SK-N-SH (cell line): ENCODE measurements around the gene ERC1. TPM values are rescaled to one million over a fixed set of nuclear protein-coding genes. Genes with fewer than 3 reads are reported as not detected.

Experiments
- CTCF ChIA-PET: fragments of 300-600, 350-600 bp; formaldehyde crosslinking; extraction: SDS; loops from one replicate; lab custom pipeline; 2021; lab: Yijun Ruan, JAX
- POLR2A ChIA-PET: fragments of 350-600 bp; sonication (Branson Sonifier 250); formaldehyde crosslinking; extraction: SDS; loops from one replicate; lab custom pipeline; 2020; ENCODE audit warnings: antibody characterized with exemption, inconsistent platforms; lab: Yijun Ruan, JAX
- DNase-seq: peaks from one replicate; pipeline ENCODE4 v3.0.0; 2012
- H2AFZ ChIP-seq: fragments of 200-600 bp; sonication (generic); 2 replicates; pipeline ENCODE4 v1.8.1; 2016; ENCODE audit warnings: antibody characterized with exemption, mild to moderate bottlenecking, low read depth
- H3F3A ChIP-seq: fragments of 200-600 bp; sonication (generic); replicated peaks from 2 replicates; pipeline ENCODE3; 2016; ENCODE audit warnings: antibody characterized with exemption, mild to moderate bottlenecking; ENCODE audit not compliant: insufficient read depth
- H3K27ac ChIP-seq, 2 experiments: fragments of 200-500 bp in 1 of 2; fragments of 200-600 bp in 1 of 2; sonication (Bioruptor generic) in 1 of 2; sonication (generic), shearing (Covaris generic) in 1 of 2; 2 replicates each; pipeline versions ENCODE4 v1.5.1 to v1.6.1; 2014 to 2016; ENCODE audit warnings: low read depth in 2 of 2, inconsistent platforms in 1 of 2, low read length in 1 of 2, mild to moderate bottlenecking in 1 of 2, mixed read lengths in 1 of 2
- H3K27me3 ChIP-seq: fragments of 200-600 bp; sonication (generic), shearing (Covaris generic); 2 replicates; pipeline ENCODE4 v1.6.1; 2016; ENCODE audit warnings: mixed run types; ENCODE audit not compliant: insufficient read depth
- H3K36me3 ChIP-seq, 2 experiments: fragments of 200-500 bp in 1 of 2; fragments of 200-600 bp in 1 of 2; sonication (Bioruptor generic) in 1 of 2; sonication (generic) in 1 of 2; replicated peaks in 1 of 2; 2 replicates each; pipeline versions ENCODE3 to v1.5.1; 2014 to 2016; ENCODE audit warnings: low read length in 1 of 2, mild to moderate bottlenecking in 1 of 2; ENCODE audit not compliant: insufficient read depth in 2 of 2, control insufficient read depth in 1 of 2
- H3K4me1 ChIP-seq, 2 experiments: fragments of 200-500 bp in 1 of 2; fragments of 200-600 bp in 1 of 2; sonication (Bioruptor generic) in 1 of 2; sonication (generic), shearing (Covaris generic) in 1 of 2; 2 replicates each; pipeline versions ENCODE4 v1.5.1 to v1.6.1; 2014 to 2016; ENCODE audit warnings: low read depth in 1 of 2, low read length in 1 of 2, mixed run types in 1 of 2; ENCODE audit not compliant: insufficient read depth in 2 of 2, control insufficient read depth in 1 of 2
- H3K4me2 ChIP-seq: fragments of 200-600 bp; sonication (generic), shearing (Covaris generic); 2 replicates; pipeline ENCODE4 v1.6.1; 2017; ENCODE audit warnings: mixed run types
- H3K4me3 ChIP-seq, 2 experiments: fragments of 200-500 bp in 1 of 2; fragments of 200-600 bp in 1 of 2; sonication (Bioruptor generic) in 1 of 2; sonication (generic), shearing (Covaris generic) in 1 of 2; 2 replicates each; pipeline versions ENCODE4 v1.5.1 to v1.8.1; 2014 to 2016; ENCODE audit warnings: low read depth in 2 of 2, inconsistent platforms in 1 of 2, low read length in 1 of 2, mild to moderate bottlenecking in 1 of 2, mixed read lengths in 1 of 2, moderate library complexity in 1 of 2
- H3K79me2 ChIP-seq: fragments of 200-600 bp; sonication (generic); 2 replicates; pipeline ENCODE4 v1.8.1; 2017; ENCODE audit warnings: mild to moderate bottlenecking; ENCODE audit not compliant: insufficient read depth
- H3K9ac ChIP-seq: fragments of 200-600 bp; sonication (generic); 2 replicates; pipeline ENCODE4 v1.6.1; 2017; ENCODE audit warnings: mixed run types
- H3K9me2 ChIP-seq: fragments of 200-600 bp; sonication (generic); 2 replicates; pipeline ENCODE4 v1.6.1; 2017; ENCODE audit warnings: mixed run types
- H3K9me3 ChIP-seq: fragments of 200-600 bp; sonication (generic); 2 replicates; pipeline ENCODE4 v1.6.1; 2017; ENCODE audit warnings: mixed run types, mild to moderate bottlenecking, moderate library complexity
- H4K20me1 ChIP-seq: fragments of 200-600 bp; sonication (generic); 2 replicates; pipeline ENCODE4 v1.6.1; 2017; ENCODE audit warnings: mild to moderate bottlenecking, mixed run types; ENCODE audit not compliant: insufficient read depth
- CHD2 ChIP-seq: fragments of 150-350 bp; IDR thresholded peaks from 2 replicates; pipeline ENCODE4 v1.6.1; 2018; ENCODE audit warnings: low read length; ENCODE audit not compliant: partially characterized antibody
- ELF1 ChIP-seq: IDR thresholded peaks from 2 replicates; pipeline ENCODE4 v1.4.0; 2012
- EZH2phosphoT487 ChIP-seq: fragments of 200-600 bp; sonication (generic); IDR thresholded peaks from 2 replicates; pipeline ENCODE4 v1.6.1; 2017; ENCODE audit warnings: low read depth, mixed run types, mild to moderate bottlenecking, antibody characterized with exemption, moderate library complexity, borderline replicate concordance
- FOXJ3 ChIP-seq: sonication (generic); formaldehyde crosslinking; IDR thresholded peaks from 2 replicates; pipeline ENCODE4 v1.5.1; 2020; ENCODE audit warnings: mild to moderate bottlenecking, missing genetic modification reagents
- IRF3 ChIP-seq: fragments of 150-350 bp; IDR thresholded peaks from 2 replicates; pipeline ENCODE4 v1.6.1; 2016; ENCODE audit warnings: mild to moderate bottlenecking, low read depth, low read length
- JUND ChIP-seq: IDR thresholded peaks from 2 replicates; pipeline ENCODE4 v1.4.0; 2012
- MAX ChIP-seq: IDR thresholded peaks from 2 replicates; pipeline ENCODE4 v1.4.0; 2012; ENCODE audit warnings: low read depth
- MEF2A ChIP-seq: IDR thresholded peaks from 2 replicates; pipeline ENCODE4 v1.4.0; 2012; ENCODE audit warnings: low read depth, borderline replicate concordance
- PBX3 ChIP-seq: IDR thresholded peaks from 2 replicates; pipeline ENCODE4; 2012
- RAD21 ChIP-seq: IDR thresholded peaks from 2 replicates; pipeline ENCODE4 v1.6.1; 2012; ENCODE audit warnings: mild to moderate bottlenecking, low read length
- REST ChIP-seq: IDR thresholded peaks from 2 replicates; pipeline ENCODE4 v1.6.1; 2012; ENCODE audit warnings: mild to moderate bottlenecking, low read depth, low read length, moderate library complexity
- YY1 ChIP-seq: IDR thresholded peaks from 2 replicates; pipeline ENCODE4 v1.4.0; 2012; ENCODE audit warnings: low read depth, mild to moderate bottlenecking
- ZBTB33 ChIP-seq: IDR thresholded peaks from 2 replicates; pipeline ENCODE4 v1.4.0; 2012; ENCODE audit warnings: low read depth, borderline replicate concordance
- WGBS: methylation state at CpG from one replicate; pipeline ENCODE4 v1.1.6; 2017; ENCODE audit warnings: low lambda C conversion rate; 5-methylcytosine and 5-hydroxymethylcytosine counted together
- polyA plus RNA-seq, 3 experiments: library from polyadenylated mRNA; depleted of rRNA; stranded (reverse); fragments of >200 nt; gene quantifications; 2 replicates each; pipeline ENCODE4 v1.2.3, GENCODE V29; 2012

Gene ERC1
- polyA plus RNA-seq, 1 of the 3 experiments (the other 2 are of a cell fraction) = 7.5 TPM

- Histone ChIP-seq H3K9me3 (peaks cover 5% of the 10 kb centered on the region; the same call in 1 of the 2 replicates), H3K27ac (no peak overlapping the region), H3K79me2 (peaks cover 22% of the 10 kb centered on the region), H3K27me3 (no peaks in the 10 kb centered on the region), H4K20me1 (no peaks in the 10 kb centered on the region), H3F3A (no peaks in the 10 kb centered on the region), H3K36me3 (peaks cover 0 to 18% of the 10 kb centered on the region in 2 experiments), H3K9ac (no peak overlapping the region), H3K9me2 (no peaks in the 10 kb centered on the region; the same call in 1 of the 2 replicates), H3K4me2 (no peak overlapping the region), H3K4me3 (no peak overlapping the region), H2AFZ (no peak overlapping the region), H3K4me1 (no peaks in the 10 kb centered on the region)
- ChIA-PET POLR2A (no interaction called here), CTCF (interaction anchor here (2.2 kb wide), 1 partner anchor 14 kb away, joined by 5 read pairs; no protein-coding TSS in a partner anchor)
- no peak for DNase-seq
- TF ChIP-seq ZBTB33 = no peak
- TF ChIP-seq REST = no peak
- TF ChIP-seq IRF3 = no peak
- no peak for TF ChIP-seq FOXJ3 (CRISPR knock-in tag)
- no peak for TF ChIP-seq MEF2A
- 95% methylated on average over 3 of the region's 3 CpGs for WGBS
Observed at GRCh38 chr12:1332327-1332726, 341.3 kb downstream of the ERC1 start.

- Histone ChIP-seq H3K27me3 (no peaks in the 10 kb centered on the region), H3K79me2 (peaks cover 24% of the 10 kb centered on the region), H3K4me3 (no peak overlapping the region), H2AFZ (no peak overlapping the region), H3K9me3 (no peaks in the 10 kb centered on the region), H3K27ac (no peak overlapping the region), H3F3A (no peaks in the 10 kb centered on the region), H3K9ac (no peak overlapping the region), H4K20me1 (no peaks in the 10 kb centered on the region), H3K4me1 (0 out of 4 replicates have a peak, but pooled peaks cover 0 to 4% of the 10 kb centered on the region in 2 experiments), H3K4me2 (no peak overlapping the region), H3K9me2 (no peaks in the 10 kb centered on the region), H3K36me3 (peaks cover 0 to 6% of the 10 kb centered on the region in 2 experiments)
- WGBS = 90% methylated on average over 10 of the region's 10 CpGs
- ChIA-PET POLR2A (interaction anchor here (0.7 kb wide), 1 partner anchor 26 kb away, joined by 3 read pairs; no protein-coding TSS in a partner anchor), CTCF (no interaction called here)
- no peak for DNase-seq
- TF ChIP-seq YY1 = no peak
- TF ChIP-seq EZH2phosphoT487 = no peak
- no peak for TF ChIP-seq IRF3
- no peak for TF ChIP-seq CHD2
- no peak for TF ChIP-seq ZBTB33
- TF ChIP-seq RAD21 = no peak
- TF ChIP-seq JUND = no peak
- no peak for TF ChIP-seq ELF1
- TF ChIP-seq MAX = no peak
- no peak for TF ChIP-seq PBX3
Observed at GRCh38 chr12:1338483-1339177, 347.6 kb downstream of the ERC1 start.
